Measurements from ENCODE around the gene NTN1.

NTN1 gene

DNA sequence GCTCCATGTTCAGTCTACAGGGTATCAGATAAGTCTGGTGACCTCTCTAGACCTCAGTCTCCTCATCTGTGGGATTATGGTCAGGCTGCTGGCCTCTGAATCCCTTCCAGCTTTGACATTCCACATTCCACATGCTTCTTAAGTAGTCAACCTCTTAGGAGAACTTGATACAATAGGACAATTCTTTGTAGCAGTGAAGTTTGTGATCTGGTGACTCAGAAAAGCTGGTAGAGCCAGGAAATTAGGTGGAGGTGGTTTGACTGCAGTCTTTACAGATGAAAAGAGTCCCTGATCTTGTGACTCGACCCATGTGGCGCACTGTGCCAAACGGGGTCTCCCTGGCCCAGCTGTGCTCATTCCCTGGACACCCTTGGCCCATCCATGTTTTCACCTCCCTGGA, 147.8 kb downstream of the NTN1 start:
- no peak for DNase-seq

DNA sequence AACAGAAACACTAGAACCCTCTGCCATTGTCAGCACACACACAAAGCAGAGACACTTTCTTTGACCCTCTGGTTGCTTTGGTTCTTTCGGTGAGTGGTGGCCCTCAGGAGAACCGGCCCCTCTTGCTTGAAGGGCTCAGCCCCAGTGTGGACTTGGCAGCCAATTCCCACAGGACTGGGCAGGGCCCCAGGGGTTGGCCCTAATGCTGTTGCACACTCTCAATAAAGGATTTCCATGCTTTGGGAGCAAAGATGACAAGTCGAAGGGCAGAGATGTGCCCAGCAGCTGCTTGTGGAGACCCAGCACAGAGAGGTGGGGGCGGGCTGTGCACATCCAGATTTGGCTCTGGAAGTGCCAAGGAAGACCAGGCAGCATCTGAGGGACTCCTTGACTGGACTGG, 149.0 kb downstream of the NTN1 start:
- DNase-seq, result no peak

DNA sequence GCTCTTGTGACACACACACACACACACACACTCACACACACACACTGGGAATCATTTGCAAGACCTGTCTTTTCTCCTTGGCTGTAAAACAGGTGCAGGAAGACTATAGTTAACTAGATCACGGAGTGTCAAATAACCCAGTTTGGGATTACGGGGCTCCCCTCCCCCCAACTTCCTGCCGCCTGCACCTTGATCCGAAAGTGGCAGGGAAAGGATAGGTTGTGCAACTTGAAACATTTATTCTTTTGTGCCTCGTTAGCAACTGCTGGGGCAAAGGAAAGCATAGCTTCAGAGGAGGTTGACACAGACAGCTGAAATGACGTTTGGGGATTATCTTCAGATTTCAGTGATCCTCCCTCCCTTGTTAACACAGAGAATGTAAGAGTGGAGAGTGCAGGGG, 149.5 kb downstream of the NTN1 start:
- no peak for DNase-seq

DNA sequence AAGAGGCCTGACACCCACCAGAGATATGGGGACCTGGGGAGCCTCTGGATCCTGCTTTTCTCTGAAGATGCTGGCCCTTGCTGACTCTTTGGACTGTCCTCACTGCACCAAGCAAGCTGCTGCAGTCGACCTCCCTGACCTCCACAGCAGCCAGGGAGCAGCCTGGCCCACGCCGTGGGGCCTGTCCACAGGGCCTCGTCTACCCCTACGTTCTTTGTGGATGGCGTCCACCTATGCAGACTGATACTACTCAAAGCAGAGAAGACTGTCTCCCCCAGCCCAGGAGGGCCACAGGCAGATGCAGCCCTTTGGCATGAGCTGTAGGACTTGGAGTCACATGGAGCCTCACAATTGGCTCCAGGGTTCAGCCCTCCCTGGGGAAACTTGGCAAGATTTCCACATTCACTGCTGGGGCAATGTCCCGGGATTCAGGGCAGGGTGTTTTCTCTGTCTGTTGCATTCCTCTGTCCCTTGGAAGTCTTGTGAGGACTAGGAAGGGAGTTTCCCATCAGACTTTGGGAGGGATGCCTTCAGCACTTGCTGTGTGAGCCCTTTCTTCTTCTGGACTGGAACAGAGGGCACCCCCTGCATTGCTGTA, 152.2 kb downstream of the NTN1 start:
- DNase-seq, result no peak

DNA sequence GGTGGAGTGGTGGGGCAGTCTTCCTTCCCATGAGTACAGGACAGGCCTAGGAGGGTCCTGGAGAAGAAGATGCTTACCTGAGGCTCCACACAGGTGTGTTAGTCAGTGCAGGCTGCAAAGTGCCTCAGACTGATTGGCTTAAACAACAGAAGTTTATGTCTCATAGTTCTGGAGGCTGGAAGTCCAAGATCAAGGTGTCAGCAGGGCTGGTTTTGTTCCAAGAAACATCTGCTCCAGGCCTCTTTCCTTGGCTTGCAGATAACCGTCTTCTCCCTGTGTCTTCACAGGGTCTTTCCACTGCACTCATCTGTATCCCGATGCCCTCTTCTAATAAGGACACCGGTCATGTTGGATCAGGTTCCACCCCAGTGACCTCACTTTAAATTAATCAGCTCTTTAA, 153.0 kb downstream of the NTN1 start:
- DNase-seq, result no peak

DNA sequence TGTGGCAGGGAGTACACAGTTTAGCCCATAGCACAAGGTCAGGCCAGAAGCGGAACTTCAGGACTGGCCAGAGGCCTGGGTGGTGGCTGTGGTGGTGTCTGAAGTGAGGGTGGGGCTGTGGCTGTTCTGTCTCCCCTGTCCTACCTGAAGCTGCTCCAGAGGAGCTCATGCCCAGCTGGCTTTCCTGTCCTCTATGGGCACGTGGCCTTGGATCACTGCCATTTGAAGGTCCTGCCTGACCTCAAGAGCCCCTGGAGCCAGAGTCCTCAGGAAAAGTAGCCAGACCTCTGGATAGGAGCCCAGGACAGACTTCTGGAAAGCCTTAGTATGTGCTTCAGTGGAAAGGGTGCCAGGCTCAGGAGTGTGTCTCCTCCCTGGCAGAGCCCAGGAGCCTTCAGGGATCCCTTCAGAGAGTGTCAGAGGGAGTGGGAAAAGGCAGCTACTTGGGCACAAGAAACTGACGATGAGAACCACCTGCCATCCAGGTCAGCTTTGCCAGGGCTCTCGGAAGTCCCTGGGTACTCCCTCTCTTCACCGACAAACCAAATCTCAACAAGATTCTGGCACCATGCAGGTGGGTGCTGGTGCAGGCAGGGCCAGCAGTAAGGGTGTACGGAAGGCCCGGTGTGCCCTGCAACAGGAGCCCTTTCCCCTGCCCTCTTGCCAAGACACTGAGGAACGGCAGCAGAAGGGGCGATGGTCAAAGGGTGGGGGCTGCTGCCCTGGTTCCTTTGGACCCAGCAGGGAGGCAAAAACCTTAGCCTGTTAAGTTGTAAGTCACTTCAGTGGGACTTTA, 153.7 kb downstream of the NTN1 start:
- DNase-seq, result no peak

DNA sequence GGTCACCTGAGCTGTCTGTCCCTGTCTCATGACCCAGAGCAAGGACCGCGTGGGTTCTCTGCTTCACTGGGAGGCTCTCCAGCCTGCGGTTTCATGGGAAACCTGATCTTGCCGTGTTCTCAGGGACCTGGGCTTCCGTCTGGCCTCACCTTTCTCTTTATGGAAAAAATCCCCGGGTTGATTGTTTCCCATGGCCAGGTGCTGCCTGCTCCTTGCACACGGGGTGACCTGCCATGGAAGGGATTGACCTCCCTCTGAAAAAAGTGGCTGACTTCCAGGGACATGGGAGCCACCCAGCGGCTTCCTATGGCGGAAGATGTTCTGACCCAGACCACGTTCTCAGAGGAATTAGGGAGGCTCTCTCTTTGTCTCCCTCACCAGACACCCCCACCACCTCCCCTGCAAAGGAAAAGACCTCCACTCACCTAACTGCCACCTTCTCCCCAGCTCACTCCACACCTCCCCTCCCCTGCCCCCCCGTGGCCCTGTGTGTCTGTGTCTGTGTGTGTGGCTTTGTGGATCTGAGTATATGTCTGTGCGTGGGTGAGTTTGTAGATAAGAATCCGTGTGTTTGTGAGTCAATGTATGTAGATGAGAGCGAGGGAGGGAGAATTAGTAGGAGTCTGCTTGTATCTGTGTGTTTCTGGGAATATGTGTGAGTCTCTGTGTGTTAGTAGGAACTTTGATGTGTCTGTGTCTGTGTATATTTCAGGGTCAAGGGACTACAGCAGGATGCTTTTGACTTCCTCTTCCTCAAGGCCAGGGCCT, 154.6 kb downstream of the NTN1 start:
- DNase-seq, result no peak

DNA sequence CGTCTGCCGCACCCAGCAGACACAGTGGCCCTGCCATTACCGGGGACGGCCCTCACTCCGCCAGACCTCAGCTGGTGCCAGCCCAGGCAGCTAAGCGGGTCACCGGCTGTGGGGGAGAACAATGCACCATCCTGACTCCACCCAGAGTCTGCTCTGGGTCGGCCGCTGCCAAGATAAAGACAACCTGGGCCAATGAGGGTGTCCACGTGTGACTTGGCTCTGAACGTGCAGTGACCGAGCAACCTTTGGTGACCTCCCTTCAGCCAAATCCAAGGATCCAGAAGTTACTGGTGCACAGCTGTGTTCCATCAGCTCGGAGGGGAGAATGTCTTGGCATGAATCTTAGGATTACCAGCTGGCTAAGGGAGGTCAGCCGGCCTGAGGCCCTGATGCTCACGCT, 155.9 kb downstream of the NTN1 start:
- no peak for DNase-seq

DNA sequence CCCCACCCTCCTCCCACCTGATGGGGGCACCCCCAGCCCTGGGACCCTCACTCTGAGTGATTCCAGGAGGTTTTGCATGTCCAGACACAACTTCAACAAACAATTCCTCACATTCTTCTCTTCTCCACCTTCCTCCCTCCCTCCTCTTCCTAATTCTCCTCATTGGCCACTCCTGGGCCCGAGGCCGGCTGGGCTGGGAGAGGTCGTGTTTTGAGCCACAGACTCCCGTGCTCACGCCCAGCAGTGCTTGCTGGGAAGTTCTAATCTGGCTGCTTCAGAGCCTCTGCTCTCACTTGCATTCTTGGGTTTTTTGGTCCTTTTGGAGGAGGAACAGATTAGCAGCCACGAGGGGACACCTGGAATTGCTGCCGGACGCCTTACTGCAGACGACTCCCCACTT, 157.0 kb downstream of the NTN1 start:
- DNase-seq, result no peak

DNA sequence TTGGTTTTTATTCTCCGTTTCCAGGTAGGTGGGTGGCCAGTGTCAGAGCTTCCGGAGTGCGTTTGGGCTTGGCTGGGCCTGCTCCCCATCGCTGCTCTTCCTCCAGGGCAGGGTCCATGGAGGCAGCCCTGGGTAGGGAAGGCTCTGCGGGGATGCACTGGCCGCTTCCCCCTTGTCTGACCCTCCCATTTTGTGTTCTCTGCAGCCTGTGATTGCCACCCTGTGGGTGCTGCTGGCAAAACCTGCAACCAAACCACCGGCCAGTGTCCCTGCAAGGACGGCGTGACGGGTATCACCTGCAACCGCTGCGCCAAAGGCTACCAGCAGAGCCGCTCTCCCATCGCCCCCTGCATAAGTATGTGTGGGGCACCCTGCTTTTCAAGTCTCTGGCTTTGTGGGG, 158.3 kb downstream of the NTN1 start:
- no peak for DNase-seq

DNA sequence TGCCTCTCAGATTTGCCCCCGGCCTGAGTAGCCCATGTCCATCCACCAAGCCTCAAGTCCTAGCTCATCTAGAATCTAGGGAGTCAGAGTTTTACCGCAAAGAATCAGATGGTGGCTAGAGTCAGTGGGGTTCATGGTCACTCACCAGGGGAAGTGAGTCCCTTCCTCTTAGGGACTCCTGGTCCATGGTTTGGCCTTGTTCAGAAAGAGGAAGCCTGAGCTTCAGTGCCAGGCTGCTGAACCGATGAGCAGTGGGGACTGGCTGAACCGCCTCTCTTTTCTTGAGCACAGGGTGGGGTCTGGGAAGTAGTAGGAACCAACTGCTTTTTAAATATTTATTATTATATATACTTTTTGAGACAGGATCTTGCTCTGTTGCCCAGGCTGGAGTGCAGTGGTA, 160.3 kb downstream of the NTN1 start:
- DNase-seq, result no peak

DNA sequence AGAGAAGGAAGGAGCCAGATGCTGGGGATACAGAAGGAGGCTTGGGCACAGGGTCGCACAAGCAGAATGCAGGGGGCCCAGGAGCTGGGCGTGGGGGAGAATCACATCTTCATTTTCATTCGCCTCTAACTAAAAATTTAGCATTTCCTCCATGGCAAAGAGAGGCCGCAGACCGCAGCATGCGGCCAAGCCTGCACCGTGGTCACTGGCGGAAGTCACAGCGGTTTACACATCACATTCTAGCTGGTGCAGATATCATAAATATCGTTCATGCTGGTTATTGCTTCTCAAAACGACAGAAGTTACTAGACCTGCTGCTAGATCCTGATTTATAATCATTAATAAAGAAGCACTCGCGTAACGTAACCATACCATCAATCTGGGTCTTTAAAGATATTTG, 162.0 kb downstream of the NTN1 start:
- DNase-seq, result no peak

DNA sequence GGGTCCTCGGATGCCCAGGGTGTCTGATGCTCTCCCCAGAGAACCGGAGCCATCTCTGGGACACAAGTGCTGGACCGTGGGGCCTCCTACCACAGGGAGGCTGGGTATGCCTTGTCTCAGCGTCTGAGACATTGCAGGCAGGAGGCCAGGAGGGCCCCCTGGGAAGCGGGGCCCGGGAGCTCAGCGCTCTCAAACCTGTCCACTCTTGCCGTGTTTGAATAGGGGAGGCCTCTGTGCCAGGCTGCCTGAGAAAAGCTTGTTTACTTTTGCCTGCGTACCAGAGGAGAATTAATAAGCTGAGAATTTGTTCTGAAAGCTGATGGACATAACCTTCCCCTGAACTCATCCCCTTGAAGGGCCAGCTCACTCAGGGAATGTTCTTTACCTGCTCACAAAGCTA, 163.8 kb downstream of the NTN1 start:
- DNase-seq, result no peak

DNA sequence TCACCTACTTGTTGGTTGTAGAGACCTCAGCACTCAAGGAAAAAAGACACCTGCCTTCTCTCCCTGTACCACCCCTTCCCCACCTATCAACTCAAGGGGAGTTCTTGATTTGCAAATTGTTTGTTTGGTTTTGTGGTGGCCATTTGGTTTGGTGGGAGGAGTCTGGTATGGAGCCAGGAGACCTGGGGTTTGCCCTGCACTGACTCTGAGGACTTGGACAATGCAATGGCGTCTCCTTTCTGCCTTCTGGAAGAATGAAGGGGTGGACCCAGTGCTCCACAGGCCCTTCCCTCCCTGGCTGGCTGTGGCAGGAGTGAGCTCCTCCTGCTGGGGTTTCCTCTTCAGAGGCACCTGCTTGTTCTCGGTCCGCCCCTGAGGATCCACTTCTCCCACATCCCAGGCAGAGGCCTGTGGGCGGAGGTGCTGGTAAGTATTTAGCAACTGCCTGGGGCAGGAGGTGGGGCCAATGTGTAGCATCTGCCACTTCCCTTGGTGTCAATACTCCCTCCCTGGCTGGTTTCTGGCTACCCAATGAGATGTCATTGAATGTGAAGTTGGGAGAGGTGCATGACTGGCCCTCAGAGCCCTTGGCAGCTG, 164.5 kb downstream of the NTN1 start:
- no peak for DNase-seq

DNA sequence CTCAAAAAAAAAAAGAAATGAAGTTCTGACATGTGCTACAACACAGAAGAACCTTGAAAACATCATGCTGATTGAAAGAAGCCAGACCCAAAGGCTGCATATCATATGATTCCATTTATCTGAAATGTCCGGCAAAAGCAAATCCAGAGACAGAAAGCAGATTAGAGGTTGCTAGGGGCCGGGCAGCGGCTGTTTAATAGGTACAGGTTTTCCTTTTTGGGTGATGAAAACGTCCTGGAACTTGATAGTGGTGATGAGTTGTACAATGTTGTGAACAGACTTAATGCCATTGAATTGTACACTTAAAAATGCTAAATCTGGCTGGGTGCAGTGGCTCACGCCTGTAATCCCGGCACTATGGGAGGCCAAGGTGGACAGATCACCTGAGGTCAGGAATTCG, 166.5 kb downstream of the NTN1 start:
- no peak for DNase-seq

DNA sequence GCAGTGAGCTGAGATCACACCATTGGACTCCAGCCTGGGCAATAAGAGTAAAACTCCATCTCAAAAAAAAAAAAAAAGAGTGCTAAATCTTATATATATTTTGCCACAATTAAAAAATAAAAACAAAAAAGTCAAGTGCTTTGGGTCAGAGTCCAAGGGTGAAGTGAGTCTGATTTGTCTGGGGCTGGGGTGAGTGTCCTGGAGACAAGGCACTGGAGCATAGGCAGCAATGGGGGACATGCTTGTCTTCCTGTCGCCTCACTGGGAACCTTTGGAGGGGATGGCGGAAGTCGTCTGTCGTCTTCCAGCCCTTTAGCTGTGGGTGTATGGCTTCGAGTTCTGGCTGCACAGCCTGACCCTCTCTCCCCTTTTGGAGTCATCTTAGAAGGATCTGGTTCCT, 167.1 kb downstream of the NTN1 start:
- no peak for DNase-seq

DNA sequence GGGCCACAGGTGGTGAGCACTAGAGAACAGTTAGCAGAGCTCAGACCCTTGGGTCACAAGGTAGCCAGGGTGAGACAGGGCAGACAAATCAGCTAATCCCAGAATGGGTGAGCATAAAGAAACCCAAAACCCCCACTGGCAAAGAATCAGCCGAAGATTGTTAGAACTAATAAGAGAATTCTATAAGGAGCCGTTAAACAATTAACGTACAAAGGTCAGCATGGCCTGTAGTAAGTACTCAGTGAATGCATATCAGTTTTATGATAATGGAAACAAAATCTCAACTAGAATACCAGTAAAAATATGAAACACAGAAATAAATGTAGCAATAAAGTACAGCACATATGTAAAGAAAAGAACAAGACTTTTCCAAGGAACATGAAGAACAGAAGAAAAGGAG, 168.6 kb downstream of the NTN1 start:
- DNase-seq, result no peak

DNA sequence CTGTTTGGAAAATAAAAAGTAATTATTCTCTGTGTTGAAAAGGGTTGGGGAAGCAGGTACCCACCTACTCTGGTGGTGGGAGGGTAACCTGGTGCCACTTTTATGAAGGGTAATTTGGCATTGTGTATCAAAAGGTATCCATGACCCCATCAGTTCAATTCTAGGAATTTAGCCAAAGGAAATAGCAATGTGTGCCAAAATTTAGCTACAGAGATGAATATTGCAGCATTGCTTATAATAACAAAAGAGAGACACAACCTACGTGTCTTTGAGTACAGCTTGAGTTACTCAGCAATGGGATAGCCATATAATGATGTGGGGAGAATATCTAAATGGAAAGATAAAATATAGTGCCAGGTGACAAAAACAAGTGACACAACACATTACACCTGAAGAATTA, 170.7 kb downstream of the NTN1 start:
- DNase-seq, result no peak

DNA sequence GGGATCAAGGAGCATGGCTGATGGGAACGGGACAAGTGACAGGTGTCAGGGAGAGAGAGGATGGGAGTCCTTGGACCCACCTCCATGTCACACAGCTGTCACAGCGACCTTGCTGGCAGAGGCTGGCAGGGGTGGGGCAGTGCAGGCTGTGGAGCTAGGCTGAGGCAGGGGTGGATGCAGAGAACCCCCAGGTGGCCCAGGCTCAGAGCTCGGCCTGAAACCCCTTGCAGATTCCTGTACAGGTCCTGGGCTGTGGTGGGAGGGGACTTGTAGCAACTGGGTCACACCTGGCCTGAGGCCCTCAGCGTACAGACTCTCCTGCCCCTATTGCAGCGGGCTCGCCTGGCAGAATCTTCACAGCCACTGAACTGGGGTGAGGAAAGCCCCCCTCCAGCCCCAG, 174.1 kb downstream of the NTN1 start:
- DNase-seq, result no peak

DNA sequence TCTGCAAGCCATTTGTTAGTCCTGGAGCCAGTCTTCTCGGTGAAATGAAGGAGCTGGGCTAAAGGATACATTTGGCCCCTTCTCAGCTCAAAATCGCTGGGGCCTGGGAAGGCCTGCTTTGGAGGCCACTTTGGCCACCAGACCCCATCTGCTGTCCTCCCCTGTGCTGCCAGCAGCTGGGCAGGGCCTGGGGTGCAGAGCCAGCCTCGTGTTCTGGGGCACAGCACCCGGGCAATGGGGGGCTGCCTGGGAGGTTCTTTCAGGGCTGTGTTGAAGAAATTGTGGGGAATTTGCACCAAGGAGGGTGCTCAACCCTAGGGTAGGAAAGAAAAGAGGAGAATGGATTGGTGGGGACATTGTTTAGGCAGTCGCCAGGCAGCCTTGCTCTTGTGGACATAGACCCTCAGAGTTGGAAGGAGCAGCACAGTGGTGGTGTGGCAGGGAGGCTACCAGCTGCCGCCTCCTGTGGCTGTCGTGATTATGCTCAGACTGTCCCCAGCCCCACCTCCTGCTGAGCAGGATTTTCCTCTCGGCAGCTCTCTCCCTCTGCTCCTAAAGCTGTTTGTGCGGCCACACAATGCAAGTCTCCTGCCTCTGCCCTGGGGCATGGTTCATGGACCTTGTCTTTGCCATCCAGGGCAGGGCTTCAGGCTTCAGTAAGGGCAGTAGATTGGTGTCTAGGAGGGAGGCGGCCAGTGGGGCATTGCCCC, 174.8 kb downstream of the NTN1 start:
- DNase-seq, result no peak

DNA sequence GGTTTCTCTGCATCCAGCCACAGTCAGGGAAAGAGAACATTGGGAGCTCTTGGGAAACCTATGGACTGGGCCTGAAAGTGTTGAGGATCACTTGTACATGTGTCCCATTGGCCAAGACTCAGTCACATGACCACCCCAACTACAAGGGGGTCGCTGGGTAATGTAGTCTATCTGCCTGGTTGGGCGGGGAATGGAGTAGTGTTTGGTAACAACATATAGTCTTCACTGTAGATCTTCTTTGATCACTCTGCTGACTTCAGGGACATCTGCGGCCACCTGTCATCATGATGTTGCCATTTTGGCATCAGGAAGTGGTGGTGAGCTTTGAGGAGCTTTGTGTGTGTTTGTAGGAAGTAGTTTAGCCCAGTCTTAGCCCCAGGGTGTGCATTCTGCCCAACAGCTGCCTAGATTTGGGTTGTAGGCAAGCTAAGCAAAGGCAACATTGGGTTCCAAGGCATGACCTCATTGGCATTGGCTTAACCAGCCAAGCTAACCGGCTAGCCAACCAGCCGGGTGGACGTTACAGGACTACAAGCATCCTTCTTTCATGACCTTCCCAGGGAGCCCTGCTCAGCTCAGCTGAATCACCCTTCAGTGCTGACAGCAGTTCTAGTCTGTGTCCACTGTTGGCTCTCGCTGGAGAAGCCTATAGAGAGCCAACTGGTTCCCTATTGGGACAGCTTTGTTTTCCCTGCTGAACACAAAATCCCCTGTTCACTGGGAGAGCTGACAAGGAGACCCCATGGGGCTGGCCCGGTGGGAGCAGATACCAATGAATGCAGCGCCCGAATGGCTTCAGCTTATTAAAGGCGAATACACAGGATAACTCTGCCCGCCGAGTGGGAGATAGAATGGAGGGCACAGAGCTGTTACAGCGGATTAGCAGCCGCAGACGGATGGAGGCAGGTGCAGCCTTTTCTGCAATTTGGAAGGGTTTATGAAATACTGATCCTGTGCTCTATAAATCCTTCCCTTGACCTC, 178.6 kb downstream of the NTN1 start:
- no peak for DNase-seq
